ENCODE data around the gene STAT6.

Gene STAT6

DNA sequence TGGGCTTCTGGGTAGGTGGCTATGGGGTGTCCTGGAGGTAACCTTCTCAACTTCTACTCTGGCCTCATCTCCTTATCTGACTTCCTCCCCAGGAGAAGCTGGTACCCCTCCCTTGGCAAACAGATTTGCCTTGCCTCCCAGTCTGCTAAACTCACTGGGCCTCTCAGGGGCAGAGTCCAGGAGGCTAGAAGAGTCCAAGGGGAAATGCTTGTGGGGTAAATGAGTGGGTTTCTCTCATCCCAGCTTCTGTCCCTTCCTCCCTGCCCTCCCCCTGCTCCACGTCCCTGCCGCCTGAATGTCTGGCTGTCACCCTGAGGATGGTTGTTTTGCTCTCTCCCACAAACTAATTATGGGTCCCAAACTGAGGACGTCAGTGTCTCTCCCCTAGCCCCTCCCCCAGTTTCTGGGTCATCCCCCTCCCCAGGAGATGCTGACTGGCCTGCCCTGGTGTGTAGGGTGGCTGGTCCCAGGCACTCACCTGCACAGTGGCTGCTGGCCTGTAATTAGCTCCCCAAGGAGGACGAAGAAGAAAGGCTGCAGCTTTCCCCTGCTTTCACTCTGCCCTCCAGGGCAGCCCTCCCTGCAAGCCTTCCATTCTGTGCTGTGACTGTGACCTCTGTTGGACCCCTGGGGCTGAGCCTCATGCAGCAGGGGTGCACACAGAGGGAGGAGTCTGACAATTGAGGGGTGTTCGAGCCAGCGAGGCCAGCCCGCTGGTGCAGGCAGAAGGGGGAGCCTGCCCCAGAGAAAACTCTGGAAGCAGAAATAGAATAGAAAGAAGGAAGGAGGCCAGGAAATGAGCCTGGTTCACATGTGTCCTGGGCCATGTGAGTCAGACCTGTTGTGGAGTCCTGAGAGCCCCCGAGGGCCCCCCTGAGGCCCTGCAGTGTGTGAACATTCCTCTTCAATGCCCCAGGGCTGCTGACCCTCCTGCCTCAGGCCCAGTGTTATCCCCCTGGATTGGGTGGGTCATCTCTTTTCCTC, 36.1 kb upstream of the STAT6 start, which contains the start of gene LRP1-AS:
Gene LRP1-AS, minus strand, starts transcription at position 659 of the 984 bp plus-strand sequence.
- in situ Hi-C loops (cut with HindIII; ENCODE audit: low sequenced_read_pairs), result no loop called here

DNA sequence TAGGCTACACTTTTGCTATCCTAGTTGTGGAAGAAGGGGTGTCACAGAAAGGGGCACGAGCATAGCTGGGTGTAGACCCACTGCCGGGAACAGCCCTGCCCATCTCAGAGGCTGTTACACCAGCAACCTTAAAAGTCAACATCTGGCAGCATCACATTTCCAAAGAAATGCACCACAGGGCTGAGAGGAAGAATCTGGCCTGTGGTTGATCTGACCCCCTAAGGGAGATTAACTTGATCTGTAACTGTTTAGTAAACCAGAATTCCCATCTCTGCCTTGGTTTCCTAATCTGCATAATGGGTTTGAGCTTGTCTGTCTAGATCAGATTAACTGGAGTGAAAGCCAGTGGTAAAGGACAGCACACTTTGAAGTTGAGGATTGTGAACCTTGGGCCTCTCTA, 34.9 kb upstream of the STAT6 start:
- in situ Hi-C loops (cut with HindIII; ENCODE audit: low sequenced_read_pairs), result no loop called here

DNA sequence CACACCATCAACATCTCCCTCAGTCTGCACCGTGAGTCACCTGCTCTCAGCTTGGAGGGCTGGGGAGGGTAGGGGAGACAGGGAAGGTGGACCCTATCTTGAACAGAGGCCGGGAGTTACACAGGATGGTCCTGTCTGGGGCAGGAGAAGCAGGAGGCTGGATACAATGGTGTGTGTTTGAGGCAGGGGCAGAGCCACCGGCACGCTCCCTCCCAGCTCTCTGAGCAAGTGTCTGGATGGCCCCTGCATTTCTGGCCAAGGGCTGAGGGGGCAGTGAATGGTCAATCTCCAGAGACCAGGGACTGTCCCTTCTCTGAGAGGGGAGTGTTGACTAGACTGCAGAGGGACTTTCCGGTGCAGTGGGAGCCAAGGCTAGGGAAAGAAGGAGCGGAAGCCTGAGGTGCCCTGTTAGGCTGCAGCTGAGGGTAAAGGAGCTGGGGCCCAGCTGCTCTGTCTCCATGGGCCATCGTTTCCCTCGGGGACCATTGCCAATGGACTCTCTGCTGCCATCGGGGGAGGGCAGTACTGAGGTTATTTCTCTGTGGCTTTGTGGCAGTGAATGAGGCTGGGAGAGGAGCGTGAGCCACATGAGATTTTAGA, 34.4 kb upstream of the STAT6 start:
- in situ Hi-C loops (cut with HindIII; ENCODE audit: low sequenced_read_pairs), result no loop called here

DNA sequence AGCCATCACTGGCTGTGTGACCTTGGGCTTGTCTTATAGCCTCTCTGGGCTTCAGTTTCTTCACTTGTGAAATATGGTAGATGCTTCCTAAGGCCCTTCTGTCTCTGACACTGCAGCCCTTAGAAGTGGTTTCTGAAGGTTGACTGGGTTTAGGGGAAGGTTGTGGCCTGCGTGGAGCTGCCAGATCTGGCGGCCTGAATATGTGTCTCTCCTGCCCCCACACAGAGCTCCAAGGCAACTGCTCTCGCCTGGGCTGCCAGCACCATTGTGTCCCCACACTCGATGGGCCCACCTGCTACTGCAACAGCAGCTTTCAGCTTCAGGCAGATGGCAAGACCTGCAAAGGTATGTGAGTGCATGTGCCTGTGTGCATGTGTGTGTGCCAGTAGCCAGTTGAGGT, 32.3 kb upstream of the STAT6 start:
- in situ Hi-C loops (cut with HindIII; ENCODE audit: low sequenced_read_pairs), result no loop called here

DNA sequence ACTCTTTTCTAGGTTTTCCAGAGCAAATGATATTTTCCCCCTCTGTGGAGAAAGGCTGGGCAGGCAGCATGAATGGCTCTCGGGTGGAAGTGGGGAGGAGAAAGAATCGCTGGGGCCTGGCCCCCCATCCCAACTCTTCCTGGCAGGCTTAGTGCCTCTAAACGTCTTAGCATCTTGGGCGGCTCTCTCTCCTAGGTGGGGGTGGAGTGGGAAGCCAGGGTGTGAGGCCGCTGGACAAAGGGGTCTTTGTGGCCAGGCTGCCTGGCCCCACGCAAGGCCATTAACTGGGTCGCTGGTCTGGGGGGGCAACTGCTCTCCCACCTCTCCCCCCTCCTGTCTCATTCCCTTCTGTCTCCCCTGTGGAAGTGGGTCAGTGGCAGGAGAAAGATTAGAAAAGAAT, 31.6 kb upstream of the STAT6 start:
- in situ Hi-C loops (cut with HindIII; ENCODE audit: low sequenced_read_pairs), result no loop called here

DNA sequence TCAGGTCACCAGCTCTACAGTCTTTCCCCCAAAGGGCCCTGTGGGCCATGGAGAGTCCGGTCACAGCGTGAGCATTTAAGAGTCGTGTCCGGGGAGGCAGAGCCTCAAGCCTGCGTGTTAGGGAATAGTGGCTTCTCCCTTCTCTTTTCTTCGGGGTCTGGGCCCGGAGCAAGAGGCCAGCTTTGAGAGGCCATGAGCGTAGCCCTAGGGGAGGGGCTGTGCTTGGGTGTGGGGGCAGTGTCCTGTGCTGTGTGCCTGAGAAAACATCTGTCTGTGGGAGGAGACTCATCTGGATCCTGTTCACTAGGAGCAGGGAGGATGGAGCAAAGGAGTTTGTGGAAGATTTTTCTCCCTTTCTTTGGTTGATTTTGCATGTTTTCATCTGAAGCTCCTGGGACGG, 31.0 kb upstream of the STAT6 start:
- in situ Hi-C loops (cut with HindIII; ENCODE audit: low sequenced_read_pairs), result no loop called here

DNA sequence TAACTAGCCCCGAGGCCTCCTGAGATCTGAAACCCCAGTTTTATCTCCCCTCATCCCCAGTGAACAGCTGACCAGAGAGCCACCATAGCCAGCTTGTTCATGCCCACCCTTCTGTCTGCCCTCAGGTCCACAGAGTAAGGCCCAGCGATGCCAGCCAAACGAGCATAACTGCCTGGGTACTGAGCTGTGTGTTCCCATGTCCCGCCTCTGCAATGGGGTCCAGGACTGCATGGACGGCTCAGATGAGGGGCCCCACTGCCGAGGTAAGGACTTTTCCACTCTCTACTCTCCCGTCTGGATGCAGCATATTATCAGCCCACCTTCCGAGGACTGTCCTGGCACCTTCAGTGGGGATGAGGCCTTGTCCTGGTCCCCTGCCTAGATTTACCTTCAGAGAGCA, 30.1 kb upstream of the STAT6 start:
- in situ Hi-C loops (cut with HindIII; ENCODE audit: low sequenced_read_pairs), result no loop called here

DNA sequence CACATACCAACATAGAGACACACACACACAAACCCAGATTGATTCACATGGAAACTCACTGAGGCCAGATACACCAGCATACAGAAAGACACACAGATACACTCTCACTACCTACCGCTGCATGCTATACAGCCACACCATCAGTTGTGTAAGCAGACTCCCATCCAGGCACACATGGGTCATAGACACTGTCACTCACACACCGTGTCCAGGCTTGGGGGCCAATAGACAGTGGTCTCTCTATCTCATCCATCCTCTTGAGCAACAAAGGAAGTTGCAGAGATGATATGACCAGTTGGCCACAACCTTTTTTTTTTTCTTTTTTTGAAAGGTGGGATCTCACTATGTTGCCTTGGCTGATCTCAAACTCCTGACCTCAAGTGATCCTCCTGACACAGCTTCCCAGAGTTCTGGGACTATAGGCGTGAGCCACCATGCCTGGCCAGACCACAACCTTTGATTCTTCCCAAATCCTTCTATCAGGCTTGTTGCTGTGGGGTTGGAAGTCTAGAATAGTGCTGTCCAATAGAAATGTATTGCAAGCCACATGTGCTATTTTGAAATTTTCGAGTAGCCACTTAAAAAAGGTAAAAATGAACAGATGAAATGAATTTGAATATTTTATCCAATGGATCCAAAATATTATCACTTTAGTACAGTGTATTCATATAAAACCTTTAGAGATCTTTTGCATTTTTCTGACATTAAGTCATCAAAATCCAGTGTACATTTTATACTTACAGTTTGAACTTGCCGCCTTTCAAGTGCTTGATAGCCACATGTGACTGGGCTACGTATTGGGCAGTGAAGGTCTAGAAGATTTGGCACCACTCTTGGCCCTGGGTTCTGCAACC, 28.9 kb upstream of the STAT6 start:
- in situ Hi-C loops (cut with HindIII; ENCODE audit: low sequenced_read_pairs), result no loop called here

DNA sequence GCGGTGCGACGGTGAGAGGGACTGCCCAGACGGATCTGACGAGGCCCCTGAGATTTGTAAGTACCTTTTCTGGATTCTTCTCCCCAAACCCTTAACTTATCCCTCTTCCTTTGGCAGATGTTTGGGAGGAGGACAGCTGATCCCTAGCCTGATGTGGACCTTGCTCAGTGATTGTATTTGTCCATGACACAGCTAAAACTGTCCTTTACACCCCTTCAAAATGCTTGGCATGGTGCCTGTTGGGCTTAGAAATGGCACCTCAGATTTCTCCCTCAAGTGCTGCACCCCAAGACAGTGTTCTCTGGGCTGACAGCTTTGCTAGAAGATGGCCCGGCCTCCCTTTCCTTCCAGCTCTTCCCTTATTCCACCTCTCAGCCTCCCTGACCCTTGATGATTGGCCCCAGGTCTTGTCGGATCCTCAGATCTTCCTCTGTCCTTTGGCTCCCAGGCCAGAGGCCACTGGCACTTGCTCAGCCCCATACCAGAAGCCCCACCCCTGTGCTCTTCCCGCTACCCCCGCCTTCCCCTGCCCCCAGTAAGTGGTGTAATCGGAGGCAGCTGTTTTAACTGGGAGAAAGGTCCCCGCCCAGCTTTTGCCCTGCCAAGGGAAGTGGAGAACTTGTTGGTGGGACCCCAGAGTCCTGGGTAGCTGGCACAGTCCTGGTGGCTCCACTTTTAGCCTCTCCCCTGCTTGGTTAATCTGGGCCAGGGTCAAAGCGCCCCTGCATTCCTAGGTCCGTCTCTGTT, 27.5 kb upstream of the STAT6 start:
- in situ Hi-C loops (cut with HindIII; ENCODE audit: low sequenced_read_pairs), result no loop called here

DNA sequence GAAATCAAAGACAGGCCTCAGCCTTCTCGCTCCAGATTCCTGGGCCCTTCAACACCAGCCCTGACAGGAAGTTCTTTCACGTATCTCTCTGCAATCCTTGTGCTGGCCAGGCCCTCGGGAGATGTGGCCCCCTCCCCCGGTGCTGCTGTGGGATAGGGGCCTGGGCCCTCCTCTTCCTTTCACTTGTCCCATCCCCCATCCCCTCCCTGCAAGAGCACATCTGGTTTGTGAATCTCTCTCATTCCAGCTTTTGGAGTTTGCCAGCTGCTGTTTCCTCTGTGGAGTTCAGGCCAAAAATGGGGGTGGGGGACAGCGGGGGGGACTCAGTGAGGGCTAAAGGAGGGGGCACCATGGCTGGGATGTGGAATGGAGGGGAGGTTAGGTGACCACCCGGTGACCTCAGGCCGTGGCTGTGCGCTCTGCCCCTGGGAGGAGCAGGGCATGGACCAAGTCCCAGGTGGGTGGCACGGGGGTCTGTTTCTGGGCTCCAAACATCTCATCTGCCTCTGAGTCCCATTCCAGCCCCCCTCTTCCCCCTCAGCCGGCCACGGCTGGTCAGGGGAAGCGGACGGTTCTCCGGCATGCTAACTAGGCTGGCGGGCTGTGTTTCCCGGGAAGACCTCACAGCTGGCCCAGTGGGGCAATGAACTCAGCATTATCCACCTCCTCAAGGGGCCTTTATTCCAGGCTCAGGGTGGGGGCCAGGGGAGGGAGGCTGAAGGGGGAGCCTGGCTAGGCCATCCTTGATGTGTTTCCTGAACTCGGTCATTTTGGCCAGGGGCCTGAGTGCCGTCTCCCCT, 24.6 kb upstream of the STAT6 start:
- in situ Hi-C loops (cut with HindIII; ENCODE audit: low sequenced_read_pairs), result no loop called here

DNA sequence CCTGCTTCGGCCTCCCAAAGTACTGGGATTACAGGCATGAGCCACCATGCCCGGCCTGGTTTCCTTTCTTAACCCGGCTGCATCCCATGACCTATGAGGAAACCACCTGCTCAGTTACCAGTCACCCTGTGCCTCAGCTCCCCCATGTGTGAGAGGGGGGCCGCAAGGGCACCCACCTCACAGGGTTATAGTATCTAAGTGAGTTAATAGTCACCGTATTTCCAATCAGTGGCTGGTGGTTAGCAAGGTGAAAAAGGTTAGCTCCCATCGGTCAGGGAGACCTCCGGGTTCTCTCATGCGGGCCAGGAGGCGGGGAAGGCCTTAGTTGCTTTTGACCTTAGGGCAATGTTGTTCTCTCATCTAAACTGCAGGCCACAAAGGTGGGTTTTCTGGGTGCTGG, 23.8 kb upstream of the STAT6 start:
- in situ Hi-C loops (cut with HindIII; ENCODE audit: low sequenced_read_pairs), result no loop called here

DNA sequence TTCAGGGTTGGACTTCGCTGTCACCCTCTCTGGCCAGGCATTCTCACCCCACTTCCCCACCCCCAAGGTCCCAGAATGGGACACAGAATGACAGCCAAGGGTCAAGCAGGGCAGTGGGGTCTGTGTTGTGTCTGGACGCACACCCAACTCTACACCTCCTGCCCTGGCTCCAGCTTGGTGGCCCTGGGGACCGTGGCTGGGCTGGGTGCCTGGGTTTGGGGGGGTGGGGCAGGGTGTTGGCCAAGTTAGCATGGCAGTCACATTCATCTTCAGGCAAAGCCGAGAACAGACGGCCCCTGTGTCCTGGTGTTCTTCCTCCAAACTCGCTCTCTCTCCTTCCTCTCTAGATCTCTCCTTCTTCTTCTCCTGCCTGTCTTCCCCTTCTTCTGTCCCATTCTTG, 22.8 kb upstream of the STAT6 start:
- in situ Hi-C loops (cut with HindIII; ENCODE audit: low sequenced_read_pairs), result no loop called here

DNA sequence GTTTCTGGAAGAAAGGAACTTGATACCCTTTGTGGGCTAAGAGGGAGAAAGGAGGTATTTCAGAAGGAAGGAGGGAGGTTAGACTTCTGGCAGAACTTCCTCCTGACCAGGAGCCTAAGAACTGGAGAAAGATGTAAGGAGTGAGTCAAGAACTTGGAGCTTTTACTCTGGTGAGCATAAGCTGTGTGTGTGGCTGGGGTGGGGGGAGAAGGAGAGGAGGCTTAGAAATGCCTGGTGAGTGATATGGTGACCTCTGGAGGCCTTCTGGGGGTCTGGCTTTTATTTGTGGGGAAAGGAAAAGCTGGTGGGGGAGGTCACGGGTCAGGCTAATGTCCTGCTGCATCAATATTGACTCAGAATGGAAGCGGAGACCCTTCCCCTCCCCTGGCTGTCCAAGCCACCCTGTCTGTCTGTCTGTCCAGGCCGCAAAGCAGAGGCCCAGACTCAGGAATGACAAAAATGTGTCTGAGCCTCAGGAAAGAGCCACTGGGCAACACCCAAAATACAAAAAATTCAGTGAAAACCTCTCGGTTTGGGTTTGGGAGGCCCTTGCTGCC, 21.9 kb upstream of the STAT6 start:
- in situ Hi-C loops (cut with HindIII; ENCODE audit: low sequenced_read_pairs), result no loop called here

DNA sequence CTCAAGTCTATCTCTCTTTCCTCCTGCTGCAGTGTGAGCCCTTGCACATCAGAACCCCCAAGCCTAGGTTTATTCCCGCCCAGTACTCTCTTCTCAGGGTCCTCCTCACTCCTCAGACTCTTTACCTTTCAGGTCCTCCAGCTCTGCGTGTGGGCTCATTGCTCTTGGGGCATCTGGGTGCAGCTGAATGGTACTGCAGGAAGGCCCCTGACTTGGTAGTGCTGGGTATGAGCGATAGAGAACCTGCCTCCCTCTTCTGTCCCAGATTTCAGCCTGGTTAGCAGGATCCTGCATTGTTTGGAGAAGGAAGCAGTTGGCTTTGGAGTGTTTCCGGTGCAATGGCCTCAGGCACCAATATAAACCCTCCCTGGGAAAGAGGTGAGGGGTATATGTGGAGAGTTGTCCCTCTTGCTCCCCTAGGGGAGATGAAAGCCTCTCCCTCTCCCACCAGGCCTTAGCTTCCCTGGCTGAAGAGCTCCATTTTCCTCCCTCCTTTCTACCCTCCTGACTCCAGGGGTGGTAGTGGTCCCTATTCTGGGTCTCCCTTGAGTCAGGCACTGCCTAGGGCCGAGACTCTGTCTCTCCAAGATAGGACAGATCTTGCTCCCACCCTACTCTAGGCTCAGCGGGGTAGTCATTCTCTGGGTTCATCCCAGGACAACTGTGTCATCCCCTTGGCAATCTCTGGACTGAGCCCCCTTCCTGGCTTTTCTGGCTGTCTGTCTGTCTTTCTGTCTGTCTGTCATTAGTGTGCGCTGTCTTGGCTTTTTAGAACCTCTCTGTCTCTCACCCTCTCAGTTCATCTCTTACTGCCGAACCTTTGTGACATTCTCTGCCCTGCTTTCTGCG, 21.0 kb upstream of the STAT6 start:
- in situ Hi-C loops (cut with HindIII; ENCODE audit: low sequenced_read_pairs), result no loop called here

DNA sequence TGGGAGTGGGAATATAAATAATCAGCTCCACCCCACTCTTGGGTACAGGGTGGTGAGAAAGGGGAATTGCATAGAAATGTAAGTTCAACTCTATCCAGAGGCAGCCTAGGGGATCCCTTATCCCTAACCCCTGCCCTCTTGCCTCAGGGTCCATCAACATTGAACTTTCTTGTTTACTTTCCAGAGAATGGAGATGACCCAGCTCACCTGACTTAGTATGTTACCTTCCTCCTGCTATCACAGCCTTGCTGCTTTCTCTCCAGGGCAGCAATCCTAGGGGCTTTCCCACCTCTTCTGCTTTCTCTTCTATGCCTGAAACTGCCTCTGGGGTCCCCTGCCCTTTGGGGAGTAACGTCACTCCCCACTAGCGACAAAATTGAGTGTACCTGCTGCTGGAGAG, 19.8 kb upstream of the STAT6 start:
- in situ Hi-C loops (cut with HindIII; ENCODE audit: low sequenced_read_pairs), result no loop called here

DNA sequence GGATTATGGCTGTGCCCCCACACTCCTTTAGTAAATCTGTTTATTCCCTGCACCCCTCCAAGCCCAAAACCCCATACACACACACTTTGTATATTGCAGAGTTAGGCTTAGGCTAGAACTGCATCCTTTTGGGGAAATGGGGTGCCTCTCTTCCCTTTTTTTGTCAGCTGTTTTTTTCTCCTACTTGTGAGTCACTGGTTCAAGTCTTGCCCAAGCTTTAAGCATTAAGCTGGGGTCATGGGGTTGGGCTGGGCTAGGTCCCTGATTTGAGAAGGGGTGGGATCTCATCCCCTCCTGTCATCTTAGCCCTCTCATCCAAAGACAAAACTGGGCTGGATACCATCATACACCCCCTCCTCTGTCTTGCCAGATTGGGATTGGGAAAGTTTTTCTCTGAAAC, 18.7 kb upstream of the STAT6 start:
- in situ Hi-C loops (cut with HindIII; ENCODE audit: low sequenced_read_pairs), result loop anchor here (10.0 kb wide), 1 partner anchor 65 kb away; no protein-coding TSS in a partner anchor

DNA sequence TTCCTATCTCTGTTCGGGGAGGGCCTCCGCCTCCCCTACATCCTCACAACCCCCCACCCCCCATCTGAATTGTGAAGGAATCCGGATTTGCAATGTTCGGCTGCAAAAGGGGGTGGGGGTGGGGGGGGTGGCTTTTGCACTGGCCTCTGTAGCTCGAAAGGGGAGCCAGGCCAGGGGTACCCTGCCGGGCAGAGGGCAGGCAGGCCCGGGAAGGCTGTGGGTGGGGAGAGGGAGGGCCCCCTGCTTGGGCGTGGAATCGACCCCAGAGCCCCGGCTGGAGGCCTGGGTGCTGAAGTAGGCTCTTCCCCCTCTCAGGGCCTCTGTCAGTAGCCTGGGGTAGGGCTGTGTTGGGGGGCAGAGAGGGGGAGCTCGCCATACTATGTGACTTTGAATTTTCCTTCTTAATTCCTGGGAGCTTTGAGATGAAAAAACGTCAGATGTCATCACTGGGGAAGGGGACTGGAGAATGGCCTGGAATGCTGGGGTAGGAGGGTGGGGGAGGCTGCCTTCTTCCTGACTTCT, 18.2 kb upstream of the STAT6 start:
- in situ Hi-C loops (cut with HindIII; ENCODE audit: low sequenced_read_pairs), result loop anchor here (10.0 kb wide), 1 partner anchor 65 kb away; no protein-coding TSS in a partner anchor

All from DLD1 (cell line).